GM12874 (cell line): Measurements from ENCODE around the gene TTBK1.

ENCODE experiments used
- CTCF ChIP-seq: IDR thresholded peaks from 2 replicates; pipeline ENCODE4 v1.5.1; 2011; ENCODE audit warnings: low read depth, mild to moderate bottlenecking, control low read depth, low read length, moderate library complexity; ENCODE audit not compliant: insufficient read depth

Gene TTBK1

GRCh38 chr6:43282636-43283513, 39.6 kb downstream of the TTBK1 start:
- TF ChIP-seq CTCF, result no peak

GRCh38 chr6:43283514-43283901, 40.2 kb downstream of the TTBK1 start:
- no peak for TF ChIP-seq CTCF

GRCh38 chr6:43283905-43284304, 40.6 kb downstream of the TTBK1 start:
- TF ChIP-seq CTCF, result no peak

GRCh38 chr6:43284991-43285781, 41.9 kb downstream of the TTBK1 start:
- TF ChIP-seq CTCF, result no peak

- no peak for TF ChIP-seq CTCF
Measured at GRCh38 chr6:43285832-43286231, 42.6 kb downstream of the TTBK1 start.

GRCh38 chr6:43286456-43286979, 43.2 kb downstream of the TTBK1 start:
- TF ChIP-seq CTCF, result no peak
